Stimulated activated CD8-positive, alpha-beta memory T cell treated with anti-CD3 and anti-CD28 coated beads, Interleukin-4, amount 100 ng/mL, for 4 hours (primary cell): Measurements from ENCODE around the gene RNASEL.
A peak's percentile ranks its signal among the peaks of the same experiment; 100 is the strongest.

Source experiments
- DNase-seq, 2 donors: peaks; one replicate each; pipeline ENCODE4 v3.0.0-alpha.2; 2020; ENCODE audit warnings: low read depth in 2 of 2, low spot score in 1 of 2

RNASEL gene

DNA sequence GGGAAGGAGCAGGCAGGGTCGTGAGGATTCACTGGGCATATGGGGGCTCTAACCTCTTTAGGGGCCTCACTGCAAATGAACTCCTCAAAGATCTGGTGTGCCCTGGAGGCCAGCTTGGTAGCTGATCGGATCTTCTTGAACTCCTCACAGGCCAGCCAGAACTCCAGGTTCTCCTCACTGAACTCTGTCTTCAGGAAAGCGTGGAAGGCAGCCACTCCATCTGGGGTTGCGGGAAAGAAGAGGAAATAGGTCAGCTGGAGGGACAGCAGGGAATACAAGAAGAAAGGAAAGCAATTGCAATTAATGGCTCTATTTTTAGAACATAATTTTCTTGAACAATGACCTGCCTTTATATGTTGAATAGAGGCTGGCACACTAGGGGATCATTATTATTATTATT, 12.9 kb upstream of the RNASEL start:
- no peak for DNase-seq

DNA sequence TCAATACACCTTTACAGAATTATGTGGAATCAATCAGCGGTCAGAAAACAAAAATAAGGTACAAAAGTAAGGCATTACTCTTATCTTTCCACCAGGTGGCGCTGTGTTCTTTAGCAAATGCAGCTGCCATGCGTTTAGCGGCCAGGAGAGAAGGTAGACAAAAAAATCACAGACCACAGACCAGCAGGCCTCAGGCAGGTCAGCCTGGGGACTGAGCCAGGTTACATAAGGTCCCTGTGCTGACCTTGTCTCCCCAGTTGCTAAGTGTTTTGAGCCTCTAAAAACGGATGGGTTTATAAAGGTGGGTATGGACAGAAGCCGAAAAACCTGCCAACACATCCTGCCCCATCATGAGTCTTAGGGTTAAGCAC, 12.3 kb upstream of the RNASEL start:
- DNase-seq = no peak

DNA sequence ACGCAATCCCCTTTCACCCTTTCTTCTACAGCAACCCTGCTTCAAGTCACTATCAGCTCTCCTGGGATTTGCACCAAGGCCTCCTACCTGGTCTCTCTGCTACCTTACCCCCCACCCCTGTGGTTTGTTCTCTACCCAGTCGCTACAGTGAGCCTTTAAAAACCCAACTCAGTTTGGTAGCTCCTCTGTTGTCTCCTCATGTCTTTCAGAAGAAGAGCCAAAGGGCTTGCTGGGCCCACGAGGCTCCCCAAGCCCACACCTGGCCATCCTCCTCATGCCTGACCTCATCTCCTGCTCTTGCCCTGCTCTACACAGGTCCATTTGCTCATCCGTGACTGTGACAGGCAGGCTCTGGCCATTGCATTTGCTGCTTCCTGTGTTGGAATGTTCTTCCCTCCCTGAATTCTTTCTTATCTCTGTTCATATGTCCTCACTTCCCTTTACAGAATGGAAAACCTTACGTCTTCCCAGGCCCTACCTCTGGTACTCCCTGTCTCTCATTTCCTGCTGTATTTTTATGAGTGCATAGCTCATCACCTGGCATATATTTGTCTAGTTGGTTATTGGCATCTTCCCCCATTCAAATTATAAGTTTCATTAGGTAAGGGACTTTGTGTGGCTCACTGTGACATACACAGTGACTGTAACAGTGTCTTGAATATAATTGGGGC, 11.8 kb upstream of the RNASEL start:
- no peak for DNase-seq

DNA sequence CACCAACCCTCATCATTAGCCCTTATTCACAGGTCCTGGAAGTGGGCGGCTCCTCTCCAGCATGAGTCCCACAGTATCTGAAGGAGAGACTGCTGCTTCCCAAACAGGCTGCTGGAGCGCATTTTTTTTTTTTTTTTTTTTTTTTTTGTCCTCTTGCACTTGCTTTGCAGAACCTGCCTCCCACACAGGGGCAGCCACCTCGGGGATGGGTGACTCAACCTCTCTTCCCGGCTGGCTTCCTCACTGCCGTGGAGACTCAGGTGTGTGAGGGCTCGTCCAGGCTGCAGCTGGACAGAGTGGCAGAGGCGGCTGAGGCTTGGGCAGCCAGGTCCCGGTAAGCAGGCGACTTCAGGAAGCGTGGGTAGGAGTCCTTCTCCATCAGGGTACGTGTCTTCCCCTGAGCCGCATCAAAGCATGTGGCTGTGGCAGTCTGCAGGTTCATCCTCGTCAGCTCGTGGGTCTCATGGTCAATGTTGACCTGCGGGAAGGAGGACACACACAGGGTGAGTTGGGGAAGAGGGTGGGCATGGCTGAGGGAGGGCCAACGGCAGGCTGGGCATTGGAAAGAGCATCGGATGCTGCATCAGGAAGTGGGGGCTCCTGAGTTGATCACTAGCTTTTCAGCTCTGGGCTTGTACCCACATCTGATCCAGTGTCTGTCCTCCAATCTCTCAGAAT, 11.1 kb upstream of the RNASEL start:
- no peak for DNase-seq

DNA sequence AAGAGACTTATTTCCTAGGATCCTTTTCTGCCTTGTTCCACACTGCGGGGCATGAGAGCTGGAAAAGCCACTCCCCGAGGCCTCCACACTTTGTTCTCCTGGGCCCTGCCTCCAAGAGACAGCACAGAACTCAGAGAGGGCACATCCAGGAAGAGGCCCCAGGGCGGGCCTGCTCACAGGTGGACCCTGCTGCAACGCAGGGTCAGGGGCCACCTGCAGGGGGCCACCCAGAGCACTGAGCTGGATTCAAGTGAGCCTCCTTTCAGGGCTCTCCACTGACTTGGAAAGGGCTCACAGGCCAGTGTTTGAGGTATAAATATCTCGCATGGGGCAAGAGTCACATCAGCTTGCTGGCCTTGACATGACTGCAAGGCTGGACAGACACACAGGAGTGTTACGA, 10.3 kb upstream of the RNASEL start:
- DNase-seq = no peak

DNA sequence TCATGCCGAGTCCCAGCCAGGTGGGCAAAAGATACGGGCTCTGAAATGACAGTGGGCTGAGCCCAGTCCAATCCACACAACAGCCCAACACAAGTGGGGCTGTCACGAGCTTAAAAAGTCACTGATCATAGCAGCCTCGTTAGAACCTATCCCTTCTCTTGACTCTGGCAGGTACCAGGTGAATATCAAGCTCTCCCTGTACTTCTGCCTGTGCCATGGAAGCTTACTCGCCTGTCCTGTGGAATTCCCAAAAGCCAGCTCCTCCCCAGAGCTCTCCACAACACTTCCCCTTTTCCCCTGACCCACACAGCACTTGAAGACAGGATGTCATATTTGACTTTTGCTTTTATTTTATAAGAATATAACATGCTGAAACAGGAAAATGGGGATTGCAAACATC, 9.2 kb upstream of the RNASEL start:
- DNase-seq = no peak

DNA sequence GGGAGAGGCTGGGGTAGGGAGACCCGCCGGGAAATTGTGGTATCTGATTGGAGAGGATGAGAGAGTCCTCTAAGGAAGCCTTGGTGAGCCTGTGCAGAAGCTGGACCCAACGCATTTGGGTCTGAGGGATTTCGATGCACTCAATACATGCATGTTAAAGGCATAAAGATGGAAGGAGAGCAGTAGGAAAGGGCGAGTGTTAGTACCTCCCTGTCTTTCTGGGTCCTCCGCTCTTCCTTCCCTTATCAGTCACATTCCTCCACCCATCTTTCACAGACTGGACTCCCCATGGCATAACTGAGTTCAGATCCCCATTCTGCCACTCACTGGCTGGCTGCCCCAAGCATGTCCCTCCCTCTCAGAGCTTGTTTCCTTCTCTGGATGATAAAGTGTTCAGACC, 7.9 kb upstream of the RNASEL start:
- DNase-seq = no peak

DNA sequence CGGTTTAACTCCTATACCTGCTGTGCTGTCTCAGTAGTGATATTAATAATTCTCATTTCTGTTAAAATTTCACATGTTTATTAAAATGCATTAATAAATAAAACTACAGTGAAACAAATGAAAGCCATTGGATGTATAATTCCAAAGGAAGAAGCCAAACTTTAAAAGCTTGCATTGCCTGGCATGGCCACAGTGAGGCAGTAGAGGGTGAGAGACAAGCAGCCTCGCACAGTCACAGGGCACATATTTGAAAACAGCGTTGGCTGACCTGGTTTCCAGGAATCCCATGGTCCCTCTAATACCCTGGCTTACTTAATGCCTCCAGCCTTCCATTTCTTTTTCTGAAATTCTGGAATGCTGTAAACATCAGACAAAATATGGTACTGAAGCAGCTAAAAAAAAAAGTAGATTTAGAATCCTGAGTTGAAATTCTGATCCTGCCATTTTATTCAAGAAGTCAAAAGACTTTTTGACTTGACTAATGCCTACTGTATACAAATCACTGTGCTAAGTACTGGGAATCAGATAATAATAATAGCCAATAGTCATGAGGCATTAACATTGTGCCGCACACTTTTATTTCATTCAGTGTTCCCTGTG, 6.7 kb upstream of the RNASEL start:
- peak in 1 of 2 donors; percentile 56 for DNase-seq

DNA sequence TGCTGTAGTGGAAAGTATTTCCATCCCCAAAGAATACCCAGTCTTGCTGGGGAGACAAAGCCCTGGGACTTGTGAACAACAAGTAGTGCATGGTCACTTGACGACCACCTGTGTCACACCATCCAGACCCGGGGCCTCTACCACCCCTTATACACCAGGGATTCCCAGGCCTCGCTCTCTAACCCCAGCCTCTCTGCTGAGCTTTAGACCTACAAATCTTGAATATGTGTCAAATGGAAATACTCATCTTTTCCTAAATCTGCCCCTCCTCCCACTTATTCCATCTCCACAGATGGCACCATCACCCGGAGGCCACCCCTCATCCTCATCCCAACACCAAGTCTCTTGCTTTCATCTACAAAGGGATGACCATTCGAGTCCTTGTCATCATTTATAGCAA, 875 bp upstream of the RNASEL start:
- no peak for DNase-seq

DNA sequence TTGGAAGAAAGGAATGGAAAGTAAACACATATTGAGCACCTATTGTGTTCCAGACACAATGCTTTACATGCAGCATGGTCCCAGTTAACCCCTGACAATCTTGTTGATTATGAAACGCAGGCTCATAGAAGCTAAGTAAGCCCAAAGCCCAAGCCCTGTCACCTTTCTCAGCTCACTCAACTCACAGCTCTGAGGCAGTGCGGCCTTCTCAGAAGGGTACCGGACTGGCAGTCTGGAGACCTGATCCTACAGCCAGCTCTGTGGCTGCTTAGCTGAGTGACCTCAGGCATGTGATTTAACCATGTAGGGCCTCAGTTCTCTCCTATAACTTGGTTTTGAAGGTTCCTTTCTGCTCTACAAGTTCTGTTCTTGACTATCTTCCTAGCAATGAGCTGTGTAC, 464 bp upstream of the RNASEL start:
- DNase-seq = no peak

DNA sequence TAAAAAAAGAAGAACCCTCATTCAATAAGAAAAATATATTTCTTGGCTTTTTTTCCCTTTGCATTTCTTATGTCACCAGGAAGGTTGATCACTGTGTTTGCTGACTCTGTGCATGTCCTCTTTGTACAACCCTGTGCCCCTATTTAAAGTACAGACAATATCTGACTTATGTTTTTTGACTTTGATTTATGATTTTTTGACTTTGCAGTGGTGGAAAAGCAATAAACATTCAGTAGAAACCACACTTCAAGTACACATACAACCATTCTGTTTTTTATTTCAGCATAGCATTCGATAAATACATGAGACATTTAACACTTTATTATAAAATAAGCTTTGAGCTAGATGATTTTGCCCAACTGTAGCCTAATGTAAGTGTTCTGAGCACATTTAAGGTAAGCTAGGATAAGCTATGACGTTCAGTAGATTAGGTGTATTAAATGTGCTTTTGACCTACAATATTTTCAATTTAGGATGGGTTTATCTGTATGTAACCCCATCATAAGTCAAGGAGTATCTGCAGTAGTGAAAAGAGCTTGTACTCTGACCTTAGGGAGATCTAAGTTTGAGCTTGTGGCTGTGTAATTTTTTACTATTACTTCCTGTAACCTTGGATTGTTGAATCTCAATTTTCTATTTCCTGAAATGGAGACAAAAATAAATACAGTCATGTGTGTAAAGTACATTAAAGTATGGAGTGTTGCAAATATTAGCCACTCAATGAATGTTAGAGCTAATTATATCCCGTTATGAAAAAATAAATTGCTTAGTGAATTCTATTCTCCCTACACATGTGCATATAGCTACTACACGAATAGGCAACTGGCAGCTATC, 1.2 kb downstream of the RNASEL start:
- no peak for DNase-seq

DNA sequence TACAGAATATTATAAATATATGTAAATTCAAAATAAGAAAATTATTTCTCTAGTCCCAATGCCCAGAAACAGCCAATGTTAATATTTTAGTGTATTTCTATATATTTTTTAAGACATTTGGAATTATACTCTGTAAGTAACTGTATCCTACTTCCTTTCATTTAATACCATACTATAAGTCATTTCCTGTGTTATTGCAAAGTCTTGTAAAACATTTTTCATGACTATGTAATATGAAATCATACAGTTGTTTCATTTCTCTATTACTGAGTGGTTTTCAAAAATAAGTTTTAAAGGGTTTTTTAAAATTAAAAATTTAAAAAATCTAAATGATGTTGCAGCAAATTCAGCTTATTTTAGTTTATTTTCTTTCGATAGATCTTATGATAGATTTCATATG, 2.0 kb downstream of the RNASEL start:
- no peak for DNase-seq

DNA sequence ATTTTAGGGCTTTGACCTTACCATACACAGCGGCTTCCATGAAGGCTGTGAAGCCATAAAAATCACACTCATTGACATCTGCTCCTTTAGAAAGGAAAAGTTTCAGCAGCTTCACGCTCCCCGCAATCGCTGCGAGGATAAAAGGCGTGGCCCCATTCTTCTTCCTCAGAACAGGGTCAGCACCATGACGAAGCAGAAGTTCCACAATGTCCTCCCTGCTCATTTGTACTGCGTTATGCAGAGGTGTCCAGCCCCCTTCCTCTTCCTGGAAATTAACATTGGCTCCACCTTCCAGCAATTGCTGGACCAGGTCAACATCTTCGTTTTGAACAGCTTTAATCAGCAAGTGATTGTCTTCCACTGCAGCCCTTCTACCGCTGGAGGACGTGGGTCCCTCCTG, 2.7 kb downstream of the RNASEL start:
- DNase-seq = no peak

DNA sequence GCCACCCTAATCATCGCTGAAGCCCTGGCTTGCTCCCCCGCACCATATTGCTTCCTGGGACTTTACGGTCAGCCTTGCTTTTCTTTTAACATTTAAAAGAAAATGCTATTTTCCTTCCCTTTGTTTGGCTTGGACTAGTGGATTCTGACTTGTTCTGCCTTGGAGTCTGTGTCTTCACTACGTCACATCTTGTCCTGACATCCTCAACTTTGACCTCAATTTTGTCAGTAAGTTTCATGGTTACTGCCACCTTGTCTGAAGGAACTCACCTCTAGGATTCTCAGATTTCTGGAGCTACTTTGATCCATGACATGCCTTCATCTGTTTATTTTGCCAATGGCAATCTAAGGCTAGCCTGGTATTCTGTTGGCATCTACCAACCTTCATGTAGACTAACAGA, 4.3 kb downstream of the RNASEL start:
- no peak for DNase-seq

DNA sequence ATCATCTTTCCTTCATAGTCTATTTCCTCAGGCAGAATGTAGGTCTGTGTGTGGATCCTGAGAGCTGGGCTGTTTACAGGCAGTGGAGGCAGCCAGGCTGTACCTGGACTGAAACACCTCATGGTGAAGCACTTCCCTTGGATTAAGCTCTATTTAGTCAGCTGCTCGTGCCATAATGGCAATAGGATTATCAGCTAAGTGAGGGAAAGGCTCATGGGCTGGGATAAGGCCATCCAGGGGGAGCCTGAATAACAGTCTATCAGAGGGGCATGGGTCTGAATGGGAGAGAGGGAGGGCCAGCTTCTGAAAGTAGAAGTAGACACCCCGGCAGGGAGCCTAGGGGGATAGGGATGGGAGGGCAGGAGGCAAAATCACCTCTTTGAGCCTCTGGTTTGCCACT, 8.3 kb downstream of the RNASEL start:
- no peak for DNase-seq

DNA sequence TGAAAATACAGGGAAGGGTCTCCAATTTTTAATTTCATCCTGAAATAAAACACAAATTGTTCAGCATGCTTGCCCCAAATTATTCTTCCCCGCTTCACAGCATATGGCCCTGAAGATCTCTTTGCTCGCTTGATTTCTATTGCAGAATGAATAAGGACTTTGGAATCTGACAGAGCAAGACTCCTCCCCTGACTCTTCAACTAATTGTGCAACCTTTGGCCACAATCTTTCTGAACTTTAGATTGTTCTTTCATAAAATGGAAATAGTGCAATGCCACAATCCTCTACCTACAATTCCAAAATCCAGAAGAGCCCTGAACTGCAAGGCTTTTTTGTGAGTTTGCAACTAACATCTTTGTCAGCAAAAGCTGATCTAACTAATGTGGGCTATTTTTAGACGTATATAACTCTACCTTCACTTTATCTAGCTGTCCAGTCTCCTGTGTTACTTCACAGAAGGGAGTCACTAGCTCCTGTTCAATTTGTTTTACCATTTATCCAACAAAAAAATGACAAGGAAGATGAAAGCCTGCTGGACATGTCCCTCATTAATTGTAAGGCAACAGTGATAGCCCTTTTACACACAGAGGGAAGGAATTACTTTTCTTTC, 13.4 kb downstream of the RNASEL start:
- no peak for DNase-seq

DNA sequence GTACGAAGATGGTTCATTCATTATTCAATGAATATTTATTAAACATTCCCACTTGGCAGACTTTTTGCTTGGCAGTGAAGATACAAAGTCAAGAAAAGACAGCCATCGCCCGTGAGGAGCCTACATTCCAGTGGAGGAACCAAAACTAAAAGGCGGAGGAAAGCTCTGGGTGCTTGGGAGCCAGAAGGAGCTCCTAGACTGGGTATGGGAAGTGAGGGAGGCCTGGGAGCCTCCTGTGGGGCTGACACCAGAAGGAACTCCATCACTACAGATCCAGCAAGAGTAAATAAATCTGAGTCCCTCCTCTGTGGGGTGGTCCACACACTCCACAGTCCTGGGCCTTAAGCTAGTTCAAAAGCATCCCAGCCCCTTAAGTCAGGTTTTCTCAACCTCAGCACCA, 14.9 kb downstream of the RNASEL start:
- no peak for DNase-seq

DNA sequence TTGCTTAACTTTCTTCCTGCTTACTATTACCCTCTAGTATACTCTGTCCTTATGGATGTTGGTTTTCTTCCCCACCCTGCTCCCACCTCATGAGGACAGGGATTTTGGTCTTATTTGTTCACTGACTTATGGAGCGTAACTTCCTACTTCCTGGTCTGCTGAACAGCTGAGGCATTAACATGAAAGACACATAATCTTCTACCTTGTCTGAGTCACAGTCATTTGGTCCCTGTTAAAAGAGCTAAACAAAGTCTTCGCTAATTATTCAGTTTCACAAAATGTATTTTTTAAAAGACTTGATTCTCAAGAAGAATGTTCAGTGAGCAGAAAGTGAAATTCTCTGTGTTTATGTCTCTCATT, 18.5 kb downstream of the RNASEL start:
- DNase-seq = no peak

DNA sequence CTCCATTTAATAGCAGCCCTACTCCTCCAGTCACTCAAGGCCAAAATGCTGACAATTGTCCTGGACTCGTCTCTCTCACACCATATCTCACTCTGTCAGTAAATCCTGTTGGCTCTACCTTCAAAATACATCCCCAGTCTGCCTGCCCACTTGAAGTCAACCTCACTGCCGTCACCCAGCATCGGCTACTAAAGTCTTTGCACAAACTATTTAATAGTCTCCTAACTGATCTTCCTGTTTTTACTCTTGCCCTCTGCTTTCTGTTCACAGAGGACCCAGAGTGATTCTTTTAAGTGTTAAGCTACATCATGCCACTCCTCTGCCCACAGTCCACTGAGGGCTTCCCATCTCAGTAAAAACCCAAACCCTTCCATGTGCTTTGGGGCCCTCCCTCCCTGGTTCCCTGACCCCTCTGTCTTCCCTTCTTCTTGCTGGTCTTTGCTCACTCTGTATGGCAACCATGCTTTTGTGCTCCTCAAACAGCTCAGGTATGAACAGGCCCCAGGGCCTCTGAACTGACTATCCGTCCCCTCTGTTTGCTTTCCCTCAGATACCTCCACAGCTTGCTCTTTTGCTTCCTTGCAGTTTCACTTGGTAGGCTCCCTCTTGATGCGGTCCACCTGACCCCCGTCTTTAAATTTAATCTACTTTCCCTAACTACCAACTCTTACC, 19.0 kb downstream of the RNASEL start:
- no peak for DNase-seq

DNA sequence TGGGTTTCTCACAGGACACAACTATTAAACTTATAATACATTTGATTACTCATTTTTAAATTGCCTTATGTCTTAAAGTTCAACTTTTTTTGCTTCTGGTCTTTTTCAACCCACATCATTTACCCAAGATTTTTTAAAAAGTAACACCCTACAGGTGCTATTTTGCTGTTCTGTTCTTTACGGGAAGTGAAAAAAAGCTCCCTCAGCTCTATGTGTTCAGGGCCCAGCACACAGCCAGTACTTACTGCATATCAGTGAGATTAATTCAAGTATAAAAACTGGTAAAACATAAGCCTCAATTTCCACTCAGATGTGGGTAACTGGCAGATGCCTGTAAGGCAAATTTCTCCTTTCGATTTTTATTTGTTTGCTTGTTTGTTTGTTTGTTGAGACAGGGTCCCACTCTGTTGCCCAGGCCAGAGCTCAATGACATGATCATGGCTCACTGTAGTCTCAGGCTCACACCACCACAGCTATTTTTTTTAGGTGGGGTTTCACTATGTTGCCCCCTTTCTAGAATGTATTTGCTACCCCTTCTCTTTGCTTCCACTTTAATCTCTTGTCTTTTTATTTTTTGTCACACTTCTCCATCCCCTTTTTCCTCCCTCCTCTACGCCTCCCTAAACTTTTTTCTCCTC, 20.3 kb downstream of the RNASEL start:
- no peak for DNase-seq

DNA sequence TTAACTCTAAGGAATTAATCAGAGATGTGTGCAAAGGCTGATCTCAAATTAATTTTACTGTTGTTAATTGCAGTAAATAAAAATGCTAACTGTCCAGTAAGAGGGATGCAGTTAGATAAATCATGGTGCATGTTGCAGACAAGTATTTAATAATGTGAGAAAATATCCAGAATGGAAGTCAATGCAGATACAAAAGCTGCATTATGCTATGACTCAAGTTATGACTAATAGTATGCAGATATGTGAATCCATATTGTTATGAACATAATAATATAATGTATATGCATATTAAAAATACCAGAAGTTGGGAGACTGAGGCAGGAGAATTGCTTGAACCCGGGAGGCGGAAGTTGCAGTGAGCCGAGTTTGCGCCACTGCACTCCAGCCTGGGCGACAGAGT, 21.4 kb downstream of the RNASEL start:
- no peak for DNase-seq
